H1 (cell line): ENCODE measurements around the gene NXN. TPM values are rescaled to one million over a fixed set of nuclear protein-coding genes. Genes with fewer than 3 reads are reported as not detected.

Source experiments
- ASH2L ChIP-seq: fragments of 200-600, 300-600 bp; sonication (generic); IDR thresholded peaks from one replicate; pipeline ENCODE4 v1.7.1; 2017; ENCODE audit warnings: low read length
- ATF2 ChIP-seq: IDR thresholded peaks from 2 replicates; pipeline ENCODE4 v1.6.1; 2012; ENCODE audit warnings: low read length, inconsistent platforms
- BACH1 ChIP-seq: IDR thresholded peaks from 2 replicates; pipeline ENCODE4 v1.6.1; 2012; ENCODE audit warnings: low read length, improper control_type of control experiment
- CHD2 ChIP-seq: IDR thresholded peaks from 2 replicates; pipeline ENCODE4 v1.6.1; 2012; ENCODE audit warnings: low read length, improper control_type of control experiment
- EZH2 ChIP-seq: fragments of 200-600 bp; sonication (generic); IDR thresholded peaks from 2 replicates; pipeline ENCODE4 v1.7.1; 2012; ENCODE audit warnings: low read depth, mild to moderate bottlenecking, moderate library complexity, low read length, inconsistent platforms; ENCODE audit not compliant: severe bottlenecking
- GABPA ChIP-seq: IDR thresholded peaks from 2 replicates; pipeline ENCODE4 v1.6.1; 2011; ENCODE audit warnings: mild to moderate bottlenecking, low read length, moderate library complexity, borderline replicate concordance; ENCODE audit not compliant: insufficient read depth
- HDAC2 ChIP-seq, 2 experiments: fragments of 300-600 bp in 1 of 2; sonication (generic) in 1 of 2; IDR thresholded peaks; 2 replicates each; pipeline ENCODE4 v1.6.1; 2011 to 2012; ENCODE audit warnings: low read depth in 2 of 2, low read length in 2 of 2, mild to moderate bottlenecking in 2 of 2, moderate library complexity in 2 of 2, borderline replicate concordance in 1 of 2, inconsistent platforms in 1 of 2
- HDAC6 ChIP-seq: IDR thresholded peaks from one replicate; pipeline ENCODE4 v1.7.1; 2012; ENCODE audit warnings: low read depth, mild to moderate bottlenecking, inconsistent platforms, low read length, moderate library complexity
- JUND ChIP-seq: IDR thresholded peaks from 2 replicates; pipeline ENCODE4 v1.6.1; 2011; ENCODE audit warnings: mild to moderate bottlenecking, improper control_type of control experiment, low read length
- KDM4A ChIP-seq: IDR thresholded peaks from one replicate; pipeline ENCODE4 v1.7.1; 2012; ENCODE audit warnings: low read depth, mild to moderate bottlenecking, moderate library complexity, low read length, inconsistent platforms; ENCODE audit not compliant: severe bottlenecking
- PHF8 ChIP-seq: fragments of 200-600 bp; sonication (generic); conservative IDR thresholded peaks from 2 replicates; pipeline ENCODE4 v1.7.1; 2012; ENCODE audit warnings: low read depth, mild to moderate bottlenecking, inconsistent platforms, low read length, moderate library complexity
- POLR2AphosphoS5 ChIP-seq: IDR thresholded peaks from 2 replicates; pipeline ENCODE4 v1.6.1; 2011; ENCODE audit warnings: low read depth, low read length
- RBBP5 ChIP-seq: IDR thresholded peaks from 2 replicates; pipeline ENCODE4 v1.7.1; 2012; ENCODE audit warnings: low read depth, mild to moderate bottlenecking, inconsistent platforms, low read length, moderate library complexity, borderline replicate concordance
- RFX5 ChIP-seq: IDR thresholded peaks from 2 replicates; pipeline ENCODE4 v1.6.1; 2011; ENCODE audit warnings: low read depth, low read length, improper control_type of control experiment, borderline replicate concordance
- SAP30 ChIP-seq: fragments of 300-600 bp; sonication (generic); IDR thresholded peaks from 2 replicates; pipeline ENCODE4 v1.7.1; 2012; ENCODE audit warnings: low read length, moderate library complexity, mild to moderate bottlenecking, inconsistent platforms; ENCODE audit not compliant: insufficient read depth, insufficient replicate concordance
- SIN3A ChIP-seq, 2 experiments: IDR thresholded peaks in 1 of 2; conservative IDR thresholded peaks in 1 of 2; 2 replicates each; pipeline ENCODE4 v1.6.1; 2011 to 2012; ENCODE audit warnings: low read length in 2 of 2, improper control_type of control experiment in 1 of 2, low read depth in 1 of 2, mild to moderate bottlenecking in 1 of 2
- SIX5 ChIP-seq: IDR thresholded peaks from 2 replicates; pipeline ENCODE4 v1.6.1; 2011; ENCODE audit warnings: mild to moderate bottlenecking, low read depth, low read length
- SP1 ChIP-seq: IDR thresholded peaks from 2 replicates; pipeline ENCODE4 v1.6.1; 2011; ENCODE audit warnings: low read depth, low read length
- TAF1 ChIP-seq: IDR thresholded peaks from 2 replicates; pipeline ENCODE4 v1.6.1; 2011; ENCODE audit warnings: mild to moderate bottlenecking, low read depth, low read length
- TEAD4 ChIP-seq: IDR thresholded peaks from 2 replicates; pipeline ENCODE4 v1.6.1; 2012; ENCODE audit warnings: low read depth, low read length, inconsistent platforms, mixed read lengths
- polyA plus RNA-seq, 7 experiments: library from polyadenylated mRNA; depleted of rRNA in 3 of 7; stranded (reverse) in 5 of 7; unstranded in 2 of 7; fragments of >200 nt in 5 of 7; fragments of 200-250 nt in 2 of 7; gene quantifications; 1 replicate in 5 of 7; 2 replicates in 1 of 7; 4 replicates in 1 of 7; pipeline versions ENCODE4 v1.2.1 to v1.2.3, GENCODE V29; 2011 to 2013; ENCODE audit warnings: missing spikeins in 2 of 7, mixed read lengths in 2 of 7
- total RNA-seq: library from RNA; stranded (reverse); fragmentation: NEBNext Ultra II Directional; extraction: Animal tissue kit (Norgen Biotek cat#: 25700); gene quantifications from 2 replicates; pipeline ENCODE4 v1.2.1, GENCODE V29; 2021
- TF ChIP-seq, protein P1 (sequence below): IDR thresholded peaks from 2 replicates; pipeline ENCODE4 v1.6.1; 2011; ENCODE audit warnings: low read depth, mild to moderate bottlenecking, low read length; ENCODE audit not compliant: insufficient read depth

The NXN gene
- total and polyA plus RNA-seq, 2 of the 8 experiments (the other 6 are each of a cell fraction or from before 2014, with no cell fraction given), result 94.1 to 107 TPM

GRCh38 chr17:979539-980405, at the start of gene NXN (continued):
- peak in 1 of 2 experiments; percentile 76; a peak in 1 of 4 replicates for TF ChIP-seq SIN3A (conservative IDR thresholded peaks at IDR 0.05 in 1 of 2, IDR thresholded peaks at IDR 0.05 in 1 of 2; ENCODE audit: low read depth in 1 of 2, low read length in 2 of 2)
- peak; percentile 7 for TF ChIP-seq ASH2L
- no peak for TF ChIP-seq CHD2
- TF ChIP-seq POLR2AphosphoS5, result peak; percentile 74
- peak; percentile 65 for TF ChIP-seq TAF1
- peak; percentile 68 for TF ChIP-seq KDM4A
- TF ChIP-seq RFX5, result no peak
- TF ChIP-seq SAP30, result peak; percentile 41
- TF ChIP-seq SP1, result no peak
- no peak for TF ChIP-seq HDAC6
- no peak for TF ChIP-seq SIX5
- TF ChIP-seq JUND, result no peak
- TF ChIP-seq GABPA, result no peak
- TF ChIP-seq ATF2, result no peak
- TF ChIP-seq, protein P1, sequence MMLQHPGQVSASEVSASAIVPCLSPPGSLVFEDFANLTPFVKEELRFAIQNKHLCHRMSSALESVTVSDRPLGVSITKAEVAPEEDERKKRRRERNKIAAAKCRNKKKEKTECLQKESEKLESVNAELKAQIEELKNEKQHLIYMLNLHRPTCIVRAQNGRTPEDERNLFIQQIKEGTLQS, result no peak
- TF ChIP-seq EZH2, result no peak
- TF ChIP-seq PHF8, result peak; percentile 65
- no peak for TF ChIP-seq TEAD4
- TF ChIP-seq HDAC2 (IDR thresholded peaks at IDR 0.05; ENCODE audit: borderline replicate concordance in 1 of 2, low read depth in 2 of 2, low read length in 2 of 2), result 0 out of 4 replicates have a peak, but pooled peaks of 1 of the 2 experiments have one; percentile 49
- TF ChIP-seq RBBP5, result peak; percentile 42; the same call in 1 of the 2 replicates
- TF ChIP-seq BACH1, result no peak
